ENCODE results near the gene PPME1. TPM values are rescaled to one million over a fixed set of nuclear protein-coding genes. Genes with fewer than 3 reads are reported as not detected.

Gene PPME1
- total RNA-seq, 1 experiment from 2014 or later: 68.3 TPM

- TF ChIP-seq ELF1 (IDR thresholded peaks at IDR 0.05; ENCODE audit: borderline replicate concordance, low read depth) (no peak), SRF (IDR thresholded peaks at IDR 0.05; ENCODE audit: low read depth) (no peak)
- RAD21 ChIA-PET (ENCODE audit: low non-redundant PET in 1 of 2, low total read pairs in 2 of 2, uncharacterized antibody in 2 of 2, unreplicated experiment in 2 of 2): no interaction called here
These were observed 87.0 kb downstream of the PPME1 start for GRCh38 chr11:74257959-74258553.

GRCh38 chr11:74262725-74263124, 91.6 kb downstream of the PPME1 start:
- ATAC-seq: no peak
- H3K9me3 ChIP-seq (ENCODE audit: control insufficient read depth in 1 of 2, insufficient read depth in 1 of 2, low read depth in 1 of 2, low read length in 2 of 2): 0 out of 4 replicates have a peak, but pooled peaks cover 0 to 4% of the 10 kb centered on the region in 2 experiments
- no peaks in the 10 kb centered on the region for H3K79me2 ChIP-seq (ENCODE audit: insufficient read depth, low read length)
- H3K4me1 ChIP-seq (ENCODE audit: control insufficient read depth in 1 of 2, insufficient read depth in 2 of 2, low read length in 2 of 2): no peaks in the 10 kb centered on the region
- no peak overlapping the region for H3K4me3 ChIP-seq (replicated peaks in 1 of 2; ENCODE audit: low read depth in 1 of 2, low read length in 2 of 2)
- POLR2A ChIA-PET: no interaction called here
- H4K20me1 ChIP-seq (ENCODE audit: insufficient read depth): no peaks in the 10 kb centered on the region
- no TSS peak for BruUV-seq (replicated peaks)
- H3K27me3 ChIP-seq (ENCODE audit: insufficient read depth, low read length): no peaks in the 10 kb centered on the region
- CTCF ChIA-PET: no interaction called here
- DNase-seq (ENCODE audit: low read depth, low spot score): no peak
- H3K9ac ChIP-seq (ENCODE audit: low read length): no peak overlapping the region
- H3K36me3 ChIP-seq (ENCODE audit: control insufficient read depth in 1 of 2, insufficient read depth in 2 of 2, low read length in 2 of 2): no peaks in the 10 kb centered on the region
- RAD21 ChIA-PET (ENCODE audit: low non-redundant PET in 1 of 2, low total read pairs in 2 of 2, uncharacterized antibody in 2 of 2, unreplicated experiment in 2 of 2): no interaction called here
- no peak overlapping the region for H2AFZ ChIP-seq (ENCODE audit: low read depth, low read length, poor library complexity, severe bottlenecking)
- no peaks in the 10 kb centered on the region for H3K9me2 ChIP-seq (ENCODE audit: insufficient read depth)
- intact Hi-C loops (cut with micrococcal nuclease): no loop called here
- H3K27ac ChIP-seq (ENCODE audit: low read depth, low read length): no peak overlapping the region
- H3K4me2 ChIP-seq (ENCODE audit: low read length): no peak overlapping the region
- TF ChIP-seq JUND (IDR thresholded peaks at IDR 0.05) (no peak), CBX3 (IDR thresholded peaks at IDR 0.05; ENCODE audit: low read depth) (no peak), EGR1 (IDR thresholded peaks at IDR 0.05; ENCODE audit: low read depth) (no peak), SRF (IDR thresholded peaks at IDR 0.05; ENCODE audit: low read depth) (no peak), ELF1 (IDR thresholded peaks at IDR 0.05; ENCODE audit: borderline replicate concordance, low read depth) (no peak), ZFX (IDR thresholded peaks at IDR 0.05) (no peak), SP1 (IDR thresholded peaks at IDR 0.05; ENCODE audit: low read depth) (no peak), ATF3 (IDR thresholded peaks at IDR 0.05) (no peak), RAD21 (IDR thresholded peaks at IDR 0.05; ENCODE audit: low read depth) (no peak), CEBPB (IDR thresholded peaks at IDR 0.05; ENCODE audit: low read depth) (no peak), POLR2A (IDR thresholded peaks at IDR 0.05; ENCODE audit: borderline replicate concordance, extremely low read depth, insufficient read depth, insufficient read length) (no peak), REST (IDR thresholded peaks at IDR 0.05; ENCODE audit: low read depth) (no peak), CTCF (IDR thresholded peaks at IDR 0.05 in 2 of 3, conservative IDR thresholded peaks at IDR 0.05 in 1 of 3; ENCODE audit: borderline replicate concordance in 1 of 3, insufficient read depth in 1 of 3, low read depth in 2 of 3, low read length in 2 of 3) (no peak)

More at GRCh38 chr11:74257959-74258553, 87.0 kb downstream of the PPME1 start:
- Histone ChIP-seq H3K4me1 (ENCODE audit: control insufficient read depth in 1 of 2, insufficient read depth in 2 of 2, low read length in 2 of 2) (no peaks in the 10 kb centered on the region), H3K9me2 (ENCODE audit: insufficient read depth) (no peaks in the 10 kb centered on the region), H3K36me3 (ENCODE audit: control insufficient read depth in 1 of 2, insufficient read depth in 2 of 2, low read length in 2 of 2) (peaks cover 4 to 13% of the 10 kb centered on the region in 2 experiments; a peak in 1 of 4 replicates), H3K9me3 (ENCODE audit: control insufficient read depth in 1 of 2, insufficient read depth in 1 of 2, low read depth in 1 of 2, low read length in 2 of 2) (0 out of 4 replicates have a peak, but pooled peaks cover 0 to 4% of the 10 kb centered on the region in 2 experiments), H3K27me3 (ENCODE audit: insufficient read depth, low read length) (no peaks in the 10 kb centered on the region), H4K20me1 (ENCODE audit: insufficient read depth) (no peaks in the 10 kb centered on the region), H3K4me3 (replicated peaks in 1 of 2; ENCODE audit: low read depth in 1 of 2, low read length in 2 of 2) (no peak overlapping the region), H3K79me2 (ENCODE audit: insufficient read depth, low read length) (no peaks in the 10 kb centered on the region), H3K4me2 (ENCODE audit: low read length) (no peak overlapping the region), H2AFZ (ENCODE audit: low read depth, low read length, poor library complexity, severe bottlenecking) (no peak overlapping the region), H3K9ac (ENCODE audit: low read length) (no peak overlapping the region), H3K27ac (ENCODE audit: low read depth, low read length) (no peak overlapping the region)
- intact Hi-C loops (cut with micrococcal nuclease): loop anchor here (5.0 kb wide), 1 partner anchor 296 kb away; no protein-coding TSS in a partner anchor
- CTCF ChIA-PET: interaction anchor here (1.0 kb wide), 1 partner anchor 192 kb away, joined by 5 read pairs; no protein-coding TSS in a partner anchor
- no TSS peak for BruUV-seq (replicated peaks)
- DNase-seq (ENCODE audit: low read depth, low spot score) (no peak), ATAC-seq (no peak)
- POLR2A ChIA-PET: interaction anchor here (0.8 kb wide), 1 partner anchor 141 kb away, joined by 3 read pairs; the partner anchor contains the start of gene PGM2L1
